Ishikawa (cell line): ENCODE measurements around the gene C16orf78.
A peak's percentile ranks its signal among the peaks of the same experiment; 100 is the strongest.

Source experiments
- CEBPB ChIP-seq: IDR thresholded peaks from 2 replicates; pipeline ENCODE4 v1.6.1; 2012
- CREB1 ChIP-seq: IDR thresholded peaks from 2 replicates; pipeline ENCODE4 v1.6.1; 2012; ENCODE audit warnings: low read depth
- EGR1 ChIP-seq: IDR thresholded peaks from 2 replicates; pipeline ENCODE4 v1.6.1; 2012
- EP300 ChIP-seq: IDR thresholded peaks from 2 replicates; pipeline ENCODE4 v1.6.1; 2012; ENCODE audit warnings: borderline replicate concordance
- FOXM1 ChIP-seq: IDR thresholded peaks from 2 replicates; pipeline ENCODE4 v1.6.1; 2012; ENCODE audit warnings: low read depth, borderline replicate concordance
- NFIC ChIP-seq: IDR thresholded peaks from 2 replicates; pipeline ENCODE4 v1.6.1; 2012
- RAD21 ChIP-seq: IDR thresholded peaks from 2 replicates; pipeline ENCODE4 v1.6.1; 2012; ENCODE audit warnings: low read depth
- TAF1 ChIP-seq: IDR thresholded peaks from 2 replicates; pipeline ENCODE4 v1.6.1; 2012; ENCODE audit warnings: low read depth, mild to moderate bottlenecking
- TCF12 ChIP-seq: IDR thresholded peaks from 2 replicates; pipeline ENCODE4 v1.6.1; 2012; ENCODE audit warnings: low read depth
- TEAD4 ChIP-seq: IDR thresholded peaks from 2 replicates; pipeline ENCODE4 v1.6.1; 2012
- YY1 ChIP-seq: IDR thresholded peaks from 2 replicates; pipeline ENCODE4 v1.6.1; 2012; ENCODE audit warnings: low read depth
- ZBTB7A ChIP-seq: IDR thresholded peaks from 2 replicates; pipeline ENCODE4 v1.6.1; 2012; ENCODE audit warnings: low read depth
- TF ChIP-seq, protein P1 (sequence below): IDR thresholded peaks from 2 replicates; pipeline ENCODE4 v1.6.1; 2012; ENCODE audit warnings: low read depth, mild to moderate bottlenecking
- TF ChIP-seq, protein P2 (sequence below): IDR thresholded peaks from 2 replicates; pipeline ENCODE4 v1.6.1; 2012
- TF ChIP-seq, protein P3 (sequence below): IDR thresholded peaks from 2 replicates; pipeline ENCODE4 v1.6.1; 2012

Gene C16orf78

GRCh38 chr16:49419006-49419405, 45.4 kb downstream of the C16orf78 start:
- TF ChIP-seq CEBPB = no peak
- TF ChIP-seq TEAD4 = no peak
- TF ChIP-seq NFIC = no peak
- no peak for TF ChIP-seq TCF12
- no peak for TF ChIP-seq CREB1
- TF ChIP-seq, protein P1, sequence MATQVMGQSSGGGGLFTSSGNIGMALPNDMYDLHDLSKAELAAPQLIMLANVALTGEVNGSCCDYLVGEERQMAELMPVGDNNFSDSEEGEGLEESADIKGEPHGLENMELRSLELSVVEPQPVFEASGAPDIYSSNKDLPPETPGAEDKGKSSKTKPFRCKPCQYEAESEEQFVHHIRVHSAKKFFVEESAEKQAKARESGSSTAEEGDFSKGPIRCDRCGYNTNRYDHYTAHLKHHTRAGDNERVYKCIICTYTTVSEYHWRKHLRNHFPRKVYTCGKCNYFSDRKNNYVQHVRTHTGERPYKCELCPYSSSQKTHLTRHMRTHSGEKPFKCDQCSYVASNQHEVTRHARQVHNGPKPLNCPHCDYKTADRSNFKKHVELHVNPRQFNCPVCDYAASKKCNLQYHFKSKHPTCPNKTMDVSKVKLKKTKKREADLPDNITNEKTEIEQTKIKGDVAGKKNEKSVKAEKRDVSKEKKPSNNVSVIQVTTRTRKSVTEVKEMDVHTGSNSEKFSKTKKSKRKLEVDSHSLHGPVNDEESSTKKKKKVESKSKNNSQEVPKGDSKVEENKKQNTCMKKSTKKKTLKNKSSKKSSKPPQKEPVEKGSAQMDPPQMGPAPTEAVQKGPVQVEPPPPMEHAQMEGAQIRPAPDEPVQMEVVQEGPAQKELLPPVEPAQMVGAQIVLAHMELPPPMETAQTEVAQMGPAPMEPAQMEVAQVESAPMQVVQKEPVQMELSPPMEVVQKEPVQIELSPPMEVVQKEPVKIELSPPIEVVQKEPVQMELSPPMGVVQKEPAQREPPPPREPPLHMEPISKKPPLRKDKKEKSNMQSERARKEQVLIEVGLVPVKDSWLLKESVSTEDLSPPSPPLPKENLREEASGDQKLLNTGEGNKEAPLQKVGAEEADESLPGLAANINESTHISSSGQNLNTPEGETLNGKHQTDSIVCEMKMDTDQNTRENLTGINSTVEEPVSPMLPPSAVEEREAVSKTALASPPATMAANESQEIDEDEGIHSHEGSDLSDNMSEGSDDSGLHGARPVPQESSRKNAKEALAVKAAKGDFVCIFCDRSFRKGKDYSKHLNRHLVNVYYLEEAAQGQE = no peak
- no peak for TF ChIP-seq ZBTB7A

DNA sequence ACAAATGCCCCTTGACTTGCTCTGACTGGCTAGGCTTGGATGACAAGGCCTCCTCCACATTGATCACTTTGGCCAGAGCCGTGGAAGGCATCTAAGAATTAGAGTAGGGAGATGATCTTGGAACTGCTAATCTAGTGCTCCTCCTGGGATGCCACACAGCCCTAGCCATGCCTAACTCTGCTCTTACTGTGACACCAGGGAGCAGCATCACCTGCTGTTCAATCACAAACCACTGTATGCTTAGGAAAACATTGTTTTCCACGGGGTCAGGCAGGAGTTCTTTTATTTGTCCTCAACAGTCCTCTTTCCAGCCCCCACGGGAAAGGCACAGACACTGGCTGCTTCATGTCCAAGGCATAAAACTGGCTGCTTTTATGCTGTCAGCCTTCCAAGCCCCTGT, 46.3 kb downstream of the C16orf78 start:
- TF ChIP-seq EGR1 (no peak), EP300 (no peak), NFIC (no peak), CREB1 (no peak), FOXM1 (no peak), TCF12 (no peak), CEBPB (no peak), TEAD4 (no peak), YY1 (no peak), RAD21 (no peak), ZBTB7A (no peak), TAF1 (no peak)
- TF ChIP-seq, protein P2, sequence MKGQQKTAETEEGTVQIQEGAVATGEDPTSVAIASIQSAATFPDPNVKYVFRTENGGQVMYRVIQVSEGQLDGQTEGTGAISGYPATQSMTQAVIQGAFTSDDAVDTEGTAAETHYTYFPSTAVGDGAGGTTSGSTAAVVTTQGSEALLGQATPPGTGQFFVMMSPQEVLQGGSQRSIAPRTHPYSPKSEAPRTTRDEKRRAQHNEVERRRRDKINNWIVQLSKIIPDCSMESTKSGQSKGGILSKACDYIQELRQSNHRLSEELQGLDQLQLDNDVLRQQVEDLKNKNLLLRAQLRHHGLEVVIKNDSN = no peak
- TF ChIP-seq, protein P3, sequence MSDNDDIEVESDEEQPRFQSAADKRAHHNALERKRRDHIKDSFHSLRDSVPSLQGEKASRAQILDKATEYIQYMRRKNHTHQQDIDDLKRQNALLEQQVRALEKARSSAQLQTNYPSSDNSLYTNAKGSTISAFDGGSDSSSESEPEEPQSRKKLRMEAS = no peak
- TF ChIP-seq, protein P1 = no peak

GRCh38 chr16:49422896-49423295, 49.3 kb downstream of the C16orf78 start:
- TF ChIP-seq, protein P1 = peak; percentile 70
- no peak for TF ChIP-seq NFIC
- TF ChIP-seq, protein P3 = no peak

DNA sequence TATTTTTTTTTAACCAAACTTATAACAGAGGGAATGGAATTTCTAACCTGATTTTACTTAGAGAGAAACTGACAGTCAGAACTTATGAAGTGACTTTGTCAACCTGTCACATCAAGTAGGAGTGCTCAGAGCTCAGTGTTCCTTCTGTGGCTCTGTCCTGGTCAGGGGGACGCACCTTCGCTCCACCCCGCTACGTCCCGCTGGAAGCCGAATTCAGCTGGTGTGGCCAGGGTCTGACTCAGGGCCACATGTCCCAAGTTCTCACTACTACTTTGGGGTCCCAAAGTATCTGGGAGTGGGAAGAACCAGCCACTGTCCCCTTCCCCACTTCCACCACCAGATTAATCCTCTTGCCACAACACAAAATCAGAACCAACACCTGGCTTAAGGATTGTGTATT, 51.4 kb downstream of the C16orf78 start:
- TF ChIP-seq EGR1 (no peak), CREB1 (no peak), NFIC (no peak), EP300 (no peak), TCF12 (no peak), FOXM1 (no peak)
- TF ChIP-seq, protein P3 = no peak

- TF ChIP-seq EGR1 (no peak), RAD21 (no peak), FOXM1 (no peak), TAF1 (no peak), TCF12 (no peak), EP300 (no peak), CREB1 (no peak), CEBPB (no peak), NFIC (no peak)
- TF ChIP-seq, protein P1 = no peak
- TF ChIP-seq, protein P2 = no peak
- TF ChIP-seq, protein P3 = no peak
Measured at GRCh38 chr16:49427771-49428170, 54.2 kb downstream of the C16orf78 start.
